ENCODE measurements around the gene ARL5A.

- no peak for TF ChIP-seq CTCF (IDR thresholded peaks at IDR 0.05; ENCODE audit: low read length)
- TF ChIP-seq EZH2phosphoT487 (IDR thresholded peaks at IDR 0.05; ENCODE audit: low read length): no peak
Observed at GRCh38 chr2:151761193-151761592, 67.0 kb downstream of the ARL5A start.
